ENCODE results near the gene CD80.

- TF ChIP-seq, protein P1, sequence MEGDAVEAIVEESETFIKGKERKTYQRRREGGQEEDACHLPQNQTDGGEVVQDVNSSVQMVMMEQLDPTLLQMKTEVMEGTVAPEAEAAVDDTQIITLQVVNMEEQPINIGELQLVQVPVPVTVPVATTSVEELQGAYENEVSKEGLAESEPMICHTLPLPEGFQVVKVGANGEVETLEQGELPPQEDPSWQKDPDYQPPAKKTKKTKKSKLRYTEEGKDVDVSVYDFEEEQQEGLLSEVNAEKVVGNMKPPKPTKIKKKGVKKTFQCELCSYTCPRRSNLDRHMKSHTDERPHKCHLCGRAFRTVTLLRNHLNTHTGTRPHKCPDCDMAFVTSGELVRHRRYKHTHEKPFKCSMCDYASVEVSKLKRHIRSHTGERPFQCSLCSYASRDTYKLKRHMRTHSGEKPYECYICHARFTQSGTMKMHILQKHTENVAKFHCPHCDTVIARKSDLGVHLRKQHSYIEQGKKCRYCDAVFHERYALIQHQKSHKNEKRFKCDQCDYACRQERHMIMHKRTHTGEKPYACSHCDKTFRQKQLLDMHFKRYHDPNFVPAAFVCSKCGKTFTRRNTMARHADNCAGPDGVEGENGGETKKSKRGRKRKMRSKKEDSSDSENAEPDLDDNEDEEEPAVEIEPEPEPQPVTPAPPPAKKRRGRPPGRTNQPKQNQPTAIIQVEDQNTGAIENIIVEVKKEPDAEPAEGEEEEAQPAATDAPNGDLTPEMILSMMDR (IDR thresholded peaks at IDR 0.05), result no peak
- no peak for TF ChIP-seq POLR2AphosphoS5 (IDR thresholded peaks at IDR 0.05)
- no peak for TF ChIP-seq POLR2A (IDR thresholded peaks at IDR 0.05)
- no peak for TF ChIP-seq EP300 (IDR thresholded peaks at IDR 0.05)
Observed at GRCh38 chr3:119485563-119485962, 73.9 kb downstream of the CD80 start.
